ENCODE measurements around the gene PIAS2.

Gene PIAS2

GRCh38 chr18:46764586-46764985 is 152.7 kb downstream of the PIAS2 start:
- DNase-seq (ENCODE audit: low read depth in 2 of 2): no peak

DNA sequence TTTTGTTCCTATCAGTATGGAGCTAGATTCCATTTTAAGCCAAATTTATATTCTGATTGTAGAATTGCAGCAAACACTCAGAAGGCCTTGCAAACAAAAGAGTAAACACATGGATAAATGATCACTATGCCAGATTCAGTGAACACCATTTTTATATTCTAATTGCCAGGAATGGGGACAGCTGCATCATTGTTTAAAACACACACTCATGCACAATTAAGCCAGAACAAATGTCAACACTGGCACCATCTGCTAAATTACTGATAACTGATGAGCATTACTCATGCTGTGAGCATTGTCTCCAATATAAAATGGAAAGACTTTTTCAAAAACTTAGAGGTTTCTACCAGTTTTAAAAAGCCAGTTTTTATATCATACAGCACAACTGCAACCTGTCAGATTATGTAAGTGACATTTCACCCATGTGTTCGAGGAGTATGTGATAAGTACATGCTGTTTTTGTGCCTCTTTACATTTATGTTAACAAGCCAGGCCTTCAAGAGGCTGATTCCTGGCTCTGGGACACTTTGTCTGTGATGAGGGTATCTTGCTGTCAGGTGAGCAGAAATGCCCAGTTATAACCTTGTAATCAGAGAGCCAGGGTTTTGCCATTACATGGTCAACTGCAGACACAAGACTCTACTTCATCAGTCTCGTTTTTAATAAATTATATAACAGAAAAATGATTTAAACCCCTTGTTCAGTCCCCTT is 156.1 kb downstream of the PIAS2 start:
- DNase-seq (ENCODE audit: low read depth in 2 of 2): no peak

GRCh38 chr18:46759890-46760289 is 157.4 kb downstream of the PIAS2 start:
- DNase-seq (ENCODE audit: low read depth in 2 of 2): no peak

GRCh38 chr18:46756559-46757201 is 160.6 kb downstream of the PIAS2 start, which contains the start of gene ST8SIA5:
Gene ST8SIA5, minus strand, starts transcription at chr18:46757053. Its CDS starts 545 bp downstream, at chr18:46756508.
- no peak for DNase-seq (ENCODE audit: low read depth in 2 of 2)

- no peak for DNase-seq (ENCODE audit: low read depth in 2 of 2)
These were observed 161.2 kb downstream of the PIAS2 start for GRCh38 chr18:46756025-46756558.

DNA sequence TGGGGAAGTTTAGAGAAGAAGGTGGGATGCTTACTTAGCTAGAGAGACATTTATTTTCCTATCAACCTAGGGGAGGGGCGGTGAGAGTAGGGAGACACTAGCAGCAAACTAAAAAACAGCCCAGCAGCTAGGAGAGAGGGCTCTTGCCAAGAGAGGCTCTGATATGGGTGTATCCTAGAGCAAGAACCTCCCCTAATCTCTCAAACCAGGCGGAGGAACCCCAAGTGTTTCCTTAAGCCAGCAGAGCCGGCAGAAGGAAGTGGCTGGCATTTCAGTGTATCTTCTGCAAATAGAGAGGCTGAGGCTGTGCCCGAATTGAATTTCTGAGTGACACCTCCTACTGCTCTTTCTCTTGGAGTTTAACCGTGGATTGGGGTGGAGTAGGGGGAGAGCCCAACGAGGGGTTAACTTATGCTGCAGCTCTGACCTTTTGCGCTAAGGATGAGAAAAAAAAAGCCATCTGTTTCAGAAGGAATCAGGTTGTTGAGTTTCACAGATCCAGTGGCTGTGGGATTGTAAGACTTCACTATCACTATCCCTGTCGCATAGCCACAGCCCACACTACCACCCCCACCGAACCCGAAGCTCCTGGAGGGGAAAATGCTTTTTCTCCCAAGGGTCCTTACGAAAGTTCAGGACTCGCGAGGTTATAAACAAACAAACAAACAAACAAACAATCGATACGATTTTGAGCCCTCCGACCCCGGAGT is 161.8 kb downstream of the PIAS2 start:
- no peak for DNase-seq (ENCODE audit: low read depth in 2 of 2)

DNA sequence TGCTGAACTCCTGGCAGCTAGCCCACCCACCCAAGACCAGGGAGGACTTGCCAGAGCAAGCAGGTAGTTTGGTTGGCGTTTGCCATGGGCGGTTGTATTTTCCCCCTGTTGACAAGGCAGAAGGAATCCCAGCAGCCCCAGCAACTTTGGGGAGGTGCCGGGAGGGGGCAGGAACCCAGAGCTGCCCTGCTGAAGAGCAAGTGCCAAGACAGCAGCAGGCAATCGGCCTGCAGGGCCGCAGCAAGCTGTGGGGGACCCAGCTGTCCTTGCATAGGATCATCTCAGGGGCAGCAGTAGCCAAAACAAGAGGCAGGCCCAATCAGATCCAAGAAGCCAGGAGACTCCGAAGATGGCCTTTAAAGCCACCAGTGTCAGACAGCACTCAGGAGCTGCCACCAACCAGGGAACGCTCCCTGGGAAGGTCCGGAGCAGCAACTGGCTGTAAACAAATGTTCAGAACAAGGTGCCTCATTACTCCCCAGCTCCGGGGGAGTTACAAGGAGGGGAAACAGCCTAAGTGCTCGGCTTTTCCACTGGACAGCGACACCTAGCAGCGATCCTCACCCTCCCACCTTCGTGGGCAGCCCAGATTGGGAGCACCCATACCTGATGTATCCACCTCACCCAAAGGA is 162.5 kb downstream of the PIAS2 start:
- no peak for DNase-seq (ENCODE audit: low read depth in 2 of 2)

DNA sequence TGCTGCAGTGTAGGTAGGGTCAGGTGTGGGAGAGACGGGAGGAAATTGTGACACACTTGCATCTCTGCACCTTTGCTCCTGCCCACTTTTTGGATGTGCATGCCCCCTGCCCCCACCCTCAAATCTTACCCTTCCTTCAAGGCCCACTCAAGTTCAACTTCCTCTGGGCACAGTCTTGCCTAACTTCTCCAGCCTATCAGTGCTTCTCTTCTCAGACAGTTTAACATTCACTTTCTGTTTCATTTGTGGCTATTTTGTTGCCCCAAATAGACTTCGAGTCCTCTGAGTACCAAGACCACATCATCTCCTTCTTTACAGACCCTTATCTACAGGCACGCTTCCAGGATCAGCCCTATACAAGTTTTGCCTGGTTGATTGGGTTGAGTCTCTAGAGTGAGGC is 163.1 kb downstream of the PIAS2 start:
- DNase-seq (ENCODE audit: low read depth in 2 of 2): no peak

Data from fibroblast of skin of left quadriceps (primary cell).